ENCODE results near the gene GNAQ. TPM values are rescaled to one million over a fixed set of nuclear protein-coding genes. Genes with fewer than 3 reads are reported as not detected.

GNAQ gene
- total and polyA plus RNA-seq, 2 of the 13 experiments (the other 11 are each of a cell fraction or from before 2014, with no cell fraction given): 16.5 to 17.7 TPM

DNA sequence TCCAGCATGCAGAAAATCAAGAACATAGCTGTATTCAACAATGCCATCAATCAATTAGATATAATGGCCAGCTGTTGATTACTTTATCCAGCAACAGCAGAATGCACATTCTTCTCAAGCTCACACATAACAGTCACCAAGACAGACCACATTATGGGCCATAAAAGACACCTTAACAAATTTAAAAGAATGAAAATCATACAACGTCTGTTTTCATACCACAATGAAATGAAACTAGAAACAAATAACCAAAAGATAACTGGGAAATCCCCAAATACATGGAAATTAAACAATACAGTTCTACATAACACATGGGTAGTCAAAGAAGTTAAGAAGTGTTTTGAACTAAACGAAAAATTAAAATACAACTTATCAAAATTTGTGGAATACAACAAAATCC, 252.6 kb downstream of the GNAQ start:
- H3K27me3 ChIP-seq (ENCODE audit: control insufficient read depth in 1 of 2, insufficient read depth in 2 of 2, low read length in 2 of 2): no peaks in the 10 kb centered on the region
- H3K79me2 ChIP-seq (ENCODE audit: insufficient read depth, low read length): no peaks in the 10 kb centered on the region
- DNase-seq (ENCODE audit: low spot score): no peak
- no peak overlapping the region for H3K9ac ChIP-seq (ENCODE audit: insufficient read depth, low read depth, low read length)
- H3K4me1 ChIP-seq (ENCODE audit: insufficient read depth, low read length): no peaks in the 10 kb centered on the region
- FAIRE-seq: no peak
- no peaks in the 10 kb centered on the region for H3K9me3 ChIP-seq (ENCODE audit: low read length)
- H3K4me2 ChIP-seq (ENCODE audit: low read depth, low read length): no peak overlapping the region
- no peak overlapping the region for H3K27ac ChIP-seq (ENCODE audit: extremely low read length, insufficient read depth, low read length)
- ChIA-PET POLR2A (no interaction called here), CTCF (ENCODE audit: low intra/inter-chr PET ratio, low total read pairs) (no interaction called here)
- no peak overlapping the region for H3K4me3 ChIP-seq (replicated peaks in 1 of 3; ENCODE audit: insufficient read depth in 1 of 3, low read depth in 2 of 3, low read length in 3 of 3)
- no peak for ATAC-seq
- WGBS (ENCODE audit: low lambda C conversion rate): 92% methylated on average over 2 of the region's 2 CpGs
- no peaks in the 10 kb centered on the region for H3K36me3 ChIP-seq (replicated peaks in 1 of 2; ENCODE audit: control insufficient read depth in 1 of 2, insufficient read depth in 2 of 2, low read length in 2 of 2)
- no peak overlapping the region for H2AFZ ChIP-seq (ENCODE audit: low read length)
- intact Hi-C loops (cut with micrococcal nuclease; ENCODE audit: unreplicated experiment) (no loop called here), in situ Hi-C loops (cut with HindIII; ENCODE audit: extremely low pct_ligation_motif_present, low pct_unique_long_range_greater_than_20kb) (no loop called here)
- no TSS peak for BruUV-seq (replicated peaks)
- H4K20me1 ChIP-seq (ENCODE audit: insufficient read depth, low read length): no peaks in the 10 kb centered on the region
- TF ChIP-seq, protein P1, sequence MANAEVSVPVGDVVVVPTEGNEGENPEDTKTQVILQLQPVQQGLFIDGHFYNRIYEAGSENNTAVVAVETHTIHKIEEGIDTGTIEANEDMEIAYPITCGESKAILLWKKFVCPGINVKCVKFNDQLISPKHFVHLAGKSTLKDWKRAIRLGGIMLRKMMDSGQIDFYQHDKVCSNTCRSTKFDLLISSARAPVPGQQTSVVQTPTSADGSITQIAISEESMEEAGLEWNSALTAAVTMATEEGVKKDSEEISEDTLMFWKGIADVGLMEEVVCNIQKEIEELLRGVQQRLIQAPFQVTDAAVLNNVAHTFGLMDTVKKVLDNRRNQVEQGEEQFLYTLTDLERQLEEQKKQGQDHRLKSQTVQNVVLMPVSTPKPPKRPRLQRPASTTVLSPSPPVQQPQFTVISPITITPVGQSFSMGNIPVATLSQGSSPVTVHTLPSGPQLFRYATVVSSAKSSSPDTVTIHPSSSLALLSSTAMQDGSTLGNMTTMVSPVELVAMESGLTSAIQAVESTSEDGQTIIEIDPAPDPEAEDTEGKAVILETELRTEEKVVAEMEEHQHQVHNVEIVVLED (CRISPR knock-in tag; IDR thresholded peaks at IDR 0.05; ENCODE audit: borderline replicate concordance): no peak
- TF ChIP-seq GPN1 (CRISPR knock-in tag; IDR thresholded peaks at IDR 0.05; ENCODE audit: borderline replicate concordance): no peak

DNA sequence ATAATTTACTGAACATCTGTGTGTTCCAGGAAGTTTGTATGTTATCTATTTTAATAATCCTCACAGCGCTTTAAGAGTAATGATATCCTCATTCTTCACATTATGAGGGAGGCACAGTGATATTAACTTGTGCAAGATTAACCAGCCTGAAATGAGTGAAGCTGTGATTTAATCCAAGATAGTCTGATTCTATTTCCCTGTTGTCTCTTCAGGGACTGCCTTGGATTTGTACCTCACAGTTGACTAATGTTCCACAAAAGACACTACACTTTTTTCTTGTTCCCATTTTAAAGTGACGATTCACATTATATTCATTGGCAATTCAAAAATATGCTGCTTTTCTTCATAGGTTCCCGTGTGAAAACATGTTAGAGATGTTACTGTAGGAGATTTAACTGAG, 258.2 kb downstream of the GNAQ start:
- H3K36me3 ChIP-seq (replicated peaks in 1 of 2; ENCODE audit: control insufficient read depth in 1 of 2, insufficient read depth in 2 of 2, low read length in 2 of 2): no peaks in the 10 kb centered on the region
- ChIA-PET CTCF (ENCODE audit: low intra/inter-chr PET ratio, low total read pairs) (no interaction called here), POLR2A (no interaction called here)
- 96% methylated on average over 3 of the region's 3 CpGs for WGBS (ENCODE audit: low lambda C conversion rate)
- intact Hi-C loops (cut with micrococcal nuclease; ENCODE audit: unreplicated experiment): no loop called here
- DNase-seq (ENCODE audit: low spot score) (no peak), ATAC-seq (no peak), FAIRE-seq (no peak)
- no peaks in the 10 kb centered on the region for H3K27me3 ChIP-seq (ENCODE audit: control insufficient read depth in 1 of 2, insufficient read depth in 2 of 2, low read length in 2 of 2)
- H3K27ac ChIP-seq (ENCODE audit: extremely low read length, insufficient read depth, low read length): no peak overlapping the region
- no peak overlapping the region for H3K9ac ChIP-seq (ENCODE audit: insufficient read depth, low read depth, low read length)
- in situ Hi-C loops (cut with HindIII; ENCODE audit: extremely low pct_ligation_motif_present, low pct_unique_long_range_greater_than_20kb): no loop called here
- H3K9me3 ChIP-seq (ENCODE audit: low read length): no peaks in the 10 kb centered on the region
- BruUV-seq (replicated peaks): no TSS peak
- H3K79me2 ChIP-seq (ENCODE audit: insufficient read depth, low read length): no peaks in the 10 kb centered on the region
- no peak overlapping the region for H2AFZ ChIP-seq (ENCODE audit: low read length)
- H3K4me1 ChIP-seq (ENCODE audit: insufficient read depth, low read length): no peaks in the 10 kb centered on the region
- H3K4me2 ChIP-seq (ENCODE audit: low read depth, low read length): no peak overlapping the region
- H3K4me3 ChIP-seq (replicated peaks in 1 of 3; ENCODE audit: insufficient read depth in 1 of 3, low read depth in 2 of 3, low read length in 3 of 3): no peak overlapping the region
- no peaks in the 10 kb centered on the region for H4K20me1 ChIP-seq (ENCODE audit: insufficient read depth, low read length)
- TF ChIP-seq POLR2G (IDR thresholded peaks at IDR 0.05; ENCODE audit: low read depth, low read length) (no peak), ZNF891 (CRISPR knock-in tag; IDR thresholded peaks at IDR 0.05) (no peak), RAD21 (CRISPR knock-in tag; IDR thresholded peaks at IDR 0.05) (no peak), REPIN1 (CRISPR knock-in tag; IDR thresholded peaks at IDR 0.05; ENCODE audit: borderline replicate concordance, low read depth) (no peak)
- TF ChIP-seq, protein P2, sequence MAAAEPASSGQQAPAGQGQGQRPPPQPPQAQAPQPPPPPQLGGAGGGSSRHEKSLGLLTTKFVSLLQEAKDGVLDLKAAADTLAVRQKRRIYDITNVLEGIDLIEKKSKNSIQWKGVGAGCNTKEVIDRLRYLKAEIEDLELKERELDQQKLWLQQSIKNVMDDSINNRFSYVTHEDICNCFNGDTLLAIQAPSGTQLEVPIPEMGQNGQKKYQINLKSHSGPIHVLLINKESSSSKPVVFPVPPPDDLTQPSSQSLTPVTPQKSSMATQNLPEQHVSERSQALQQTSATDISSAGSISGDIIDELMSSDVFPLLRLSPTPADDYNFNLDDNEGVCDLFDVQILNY (CRISPR knock-in tag; conservative IDR thresholded peaks at IDR 0.05): no peak
- TF ChIP-seq, protein P3, sequence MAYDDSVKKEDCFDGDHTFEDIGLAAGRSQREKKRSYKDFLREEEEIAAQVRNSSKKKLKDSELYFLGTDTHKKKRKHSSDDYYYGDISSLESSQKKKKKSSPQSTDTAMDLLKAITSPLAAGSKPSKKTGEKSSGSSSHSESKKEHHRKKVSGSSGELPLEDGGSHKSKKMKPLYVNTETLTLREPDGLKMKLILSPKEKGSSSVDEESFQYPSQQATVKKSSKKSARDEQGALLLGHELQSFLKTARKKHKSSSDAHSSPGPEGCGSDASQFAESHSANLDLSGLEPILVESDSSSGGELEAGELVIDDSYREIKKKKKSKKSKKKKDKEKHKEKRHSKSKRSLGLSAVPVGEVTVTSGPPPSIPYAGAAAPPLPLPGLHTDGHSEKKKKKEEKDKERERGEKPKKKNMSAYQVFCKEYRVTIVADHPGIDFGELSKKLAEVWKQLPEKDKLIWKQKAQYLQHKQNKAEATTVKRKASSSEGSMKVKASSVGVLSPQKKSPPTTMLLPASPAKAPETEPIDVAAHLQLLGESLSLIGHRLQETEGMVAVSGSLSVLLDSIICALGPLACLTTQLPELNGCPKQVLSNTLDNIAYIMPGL (CRISPR knock-in tag; IDR thresholded peaks at IDR 0.05; ENCODE audit: borderline replicate concordance in 1 of 2, low read depth in 1 of 2): no peak
- TF ChIP-seq, protein P4, sequence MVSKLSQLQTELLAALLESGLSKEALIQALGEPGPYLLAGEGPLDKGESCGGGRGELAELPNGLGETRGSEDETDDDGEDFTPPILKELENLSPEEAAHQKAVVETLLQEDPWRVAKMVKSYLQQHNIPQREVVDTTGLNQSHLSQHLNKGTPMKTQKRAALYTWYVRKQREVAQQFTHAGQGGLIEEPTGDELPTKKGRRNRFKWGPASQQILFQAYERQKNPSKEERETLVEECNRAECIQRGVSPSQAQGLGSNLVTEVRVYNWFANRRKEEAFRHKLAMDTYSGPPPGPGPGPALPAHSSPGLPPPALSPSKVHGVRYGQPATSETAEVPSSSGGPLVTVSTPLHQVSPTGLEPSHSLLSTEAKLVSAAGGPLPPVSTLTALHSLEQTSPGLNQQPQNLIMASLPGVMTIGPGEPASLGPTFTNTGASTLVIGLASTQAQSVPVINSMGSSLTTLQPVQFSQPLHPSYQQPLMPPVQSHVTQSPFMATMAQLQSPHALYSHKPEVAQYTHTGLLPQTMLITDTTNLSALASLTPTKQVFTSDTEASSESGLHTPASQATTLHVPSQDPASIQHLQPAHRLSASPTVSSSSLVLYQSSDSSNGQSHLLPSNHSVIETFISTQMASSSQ (IDR thresholded peaks at IDR 0.05; ENCODE audit: low read depth): no peak
- TF ChIP-seq, protein P4 (CRISPR knock-in tag; IDR thresholded peaks at IDR 0.05; ENCODE audit: borderline replicate concordance): no peak

All from HepG2 (cell line).